IMR-90 (cell line): Measurements from ENCODE around the gene COX10. TPM values are rescaled to one million over a fixed set of nuclear protein-coding genes. Genes with fewer than 3 reads are reported as not detected.

ENCODE experiments used
- ATAC-seq: fragments of 200-7000 bp; cut with Tn5 transposase; 2 replicates; pipeline ENCODE4 v1.9.1; 2020; ENCODE audit warnings: low read depth, mild to moderate bottlenecking, moderate library complexity
- BruUV-seq: library from RNA; stranded (reverse); fragments of 400-500 nt; replicated peaks from 2 replicates; lab custom pipeline; 2021; lab: Mats Ljungman, UMichigan
- CTCF ChIA-PET: fragments of 300-600 bp; formaldehyde crosslinking; extraction: SDS; loops from one replicate; lab custom pipeline; 2021; ENCODE audit warnings: antibody characterized with exemption; lab: Yijun Ruan, JAX
- POLR2A ChIA-PET: fragments of 300-600 bp; sonication (Branson Sonifier 250); formaldehyde crosslinking; loops from one replicate; lab custom pipeline; 2022; ENCODE audit warnings: antibody characterized with exemption; ENCODE audit not compliant: unreplicated experiment; lab: Charles Lee
- DNase-seq: peaks from one replicate; pipeline ENCODE4 v3.0.0; 2013
- H2AFZ ChIP-seq: replicated peaks from 2 replicates; pipeline ENCODE3; 2013; ENCODE audit warnings: low read length, mild to moderate bottlenecking; ENCODE audit not compliant: poor library complexity
- H2AK5ac ChIP-seq: 2 replicates; pipeline ENCODE4 v1.6.1; 2013; ENCODE audit warnings: low read depth, low read length, inconsistent platforms
- H2AK9ac ChIP-seq: replicated peaks from 2 replicates; pipeline ENCODE3; 2013; ENCODE audit warnings: mild to moderate bottlenecking, low read depth, low read length, moderate library complexity; ENCODE audit not compliant: poor library complexity
- H2BK120ac ChIP-seq: 2 replicates; pipeline ENCODE4 v1.6.1; 2013; ENCODE audit warnings: low read depth, low read length, inconsistent platforms
- H2BK15ac ChIP-seq: 3 replicates; pipeline ENCODE4 v1.6.1; 2013; ENCODE audit warnings: low read depth, low read length, inconsistent platforms
- H2BK20ac ChIP-seq: 2 replicates; pipeline ENCODE4 v1.6.1; 2013; ENCODE audit warnings: low read depth, mild to moderate bottlenecking, inconsistent platforms, low read length, moderate library complexity
- H2BK5ac ChIP-seq: 2 replicates; pipeline ENCODE4 v1.6.1; 2013; ENCODE audit warnings: mild to moderate bottlenecking, low read depth, low read length, inconsistent platforms; ENCODE audit not compliant: poor library complexity, severe bottlenecking
- H3K14ac ChIP-seq: replicated peaks from 2 replicates; pipeline ENCODE4 v1.6.1; 2013; ENCODE audit warnings: low read depth, low read length, inconsistent platforms
- H3K18ac ChIP-seq: 2 replicates; pipeline ENCODE4 v1.6.1; 2013; ENCODE audit warnings: low read depth, low read length, control low read depth
- H3K23ac ChIP-seq: 2 replicates; pipeline ENCODE4 v1.6.1; 2013; ENCODE audit warnings: low read depth, low read length, inconsistent platforms
- H3K27ac ChIP-seq: 2 replicates; pipeline ENCODE4 v1.5.1; 2013; ENCODE audit warnings: mild to moderate bottlenecking, control low read depth, low read length; ENCODE audit not compliant: insufficient read depth
- H3K27me3 ChIP-seq: 2 replicates; pipeline ENCODE4 v1.6.1; 2013; ENCODE audit warnings: low read length; ENCODE audit not compliant: control insufficient read depth, insufficient read depth
- H3K36me3 ChIP-seq: 2 replicates; pipeline ENCODE4 v1.6.1; 2013; ENCODE audit warnings: low read length, mixed read lengths; ENCODE audit not compliant: control insufficient read depth, insufficient read depth
- H3K4ac ChIP-seq: 2 replicates; pipeline ENCODE4 v1.6.1; 2013; ENCODE audit warnings: low read depth, low read length, inconsistent platforms
- H3K4me1 ChIP-seq: 2 replicates; pipeline ENCODE4 v1.6.1; 2013; ENCODE audit warnings: low read length, mixed read lengths; ENCODE audit not compliant: control insufficient read depth, insufficient read depth
- H3K4me2 ChIP-seq: 2 replicates; pipeline ENCODE4 v1.6.1; 2013; ENCODE audit warnings: low read depth, mild to moderate bottlenecking, control low read depth, low read length, moderate library complexity
- H3K4me3 ChIP-seq: 2 replicates; pipeline ENCODE4 v1.5.1; 2013; ENCODE audit warnings: low read depth, mild to moderate bottlenecking, control low read depth, low read length, moderate library complexity; ENCODE audit not compliant: insufficient read depth
- H3K56ac ChIP-seq: 2 replicates; pipeline ENCODE4 v1.6.1; 2013; ENCODE audit warnings: low read length, inconsistent platforms; ENCODE audit not compliant: insufficient read depth; ENCODE audit errors: extremely low read depth
- H3K79me1 ChIP-seq, 2 experiments: 2 replicates each; pipeline ENCODE4 v1.6.1; 2013; ENCODE audit warnings: low read length in 2 of 2, inconsistent platforms in 1 of 2, low read depth in 1 of 2
- H3K9ac ChIP-seq: 2 replicates; pipeline ENCODE4 v1.6.1; 2013; ENCODE audit warnings: low read depth, low read length, control low read depth
- H3K9me1 ChIP-seq: 2 replicates; pipeline ENCODE4 v1.6.1; 2013; ENCODE audit warnings: low read length, inconsistent platforms; ENCODE audit not compliant: insufficient read depth
- H3K9me3 ChIP-seq: 2 replicates; pipeline ENCODE4 v1.6.1; 2013; ENCODE audit warnings: low read length; ENCODE audit not compliant: control insufficient read depth, insufficient read depth
- H4K20me1 ChIP-seq: 2 replicates; pipeline ENCODE4 v1.6.1; 2013; ENCODE audit warnings: low read length, inconsistent platforms; ENCODE audit not compliant: insufficient read depth
- H4K5ac ChIP-seq: 2 replicates; pipeline ENCODE4 v1.6.1; 2013; ENCODE audit warnings: mild to moderate bottlenecking, low read depth, low read length, control low read depth
- H4K8ac ChIP-seq, 2 experiments: 2 replicates each; pipeline ENCODE4 v1.6.1; 2013; ENCODE audit warnings: low read depth in 2 of 2, low read length in 2 of 2, control low read depth in 1 of 2, inconsistent platforms in 1 of 2
- H4K91ac ChIP-seq: 2 replicates; pipeline ENCODE4 v1.6.1; 2013; ENCODE audit warnings: low read depth, low read length, inconsistent platforms; ENCODE audit not compliant: insufficient read depth
- MAFK ChIP-seq: IDR thresholded peaks from 2 replicates; pipeline ENCODE4 v1.6.1; 2012; ENCODE audit warnings: low read depth, low read length, improper control_type of control experiment
- WGBS, 2 experiments: methylation state at CpG; one replicate each; pipeline versions ENCODE4 v1.1.5 to v1.1.7; 2013; ENCODE audit warnings: missing lambda C conversion rate in 2 of 2; ENCODE audit not compliant: insufficient read length in 1 of 2; ENCODE audit errors: extremely low coverage in 2 of 2; 5-methylcytosine and 5-hydroxymethylcytosine counted together
- dilution Hi-C: fragments of 300-500 bp; cut with HindIII; formaldehyde crosslinking; loops from one replicate; pipeline ENCODE4 v1.14.3; 2018; ENCODE audit warnings: low sequenced_read_pairs; ENCODE audit not compliant: unreplicated experiment
- in situ Hi-C: fragments of 300-500 bp; cut with MboI; formaldehyde crosslinking; loops from 3 replicates; pipeline ENCODE4 v1.14.3; 2019; ENCODE audit warnings: low sequenced_read_pairs, inconsistent platforms, mixed read lengths
- intact Hi-C: fragments of 100-400 bp; cut with micrococcal nuclease; formaldehyde crosslinking; loops from 2 replicates; pipeline ENCODE4 v1.10.0; 2022
- polyA plus RNA-seq, 3 experiments: library from polyadenylated mRNA; depleted of rRNA; stranded (reverse); fragments of >200 nt; gene quantifications; 2 replicates each; pipeline ENCODE4 v1.2.3, GENCODE V29; 2012; ENCODE audit warnings: low replicate concordance in 1 of 3
- total RNA-seq: library from RNA; depleted of rRNA; stranded (reverse); fragments of >200 nt; gene quantifications from 2 replicates; pipeline ENCODE4 v1.2.3, GENCODE V29; 2012

COX10 gene
- total and polyA plus RNA-seq, 2 of the 4 experiments (the other 2 are of a cell fraction), result 15.4 to 16.1 TPM

DNA sequence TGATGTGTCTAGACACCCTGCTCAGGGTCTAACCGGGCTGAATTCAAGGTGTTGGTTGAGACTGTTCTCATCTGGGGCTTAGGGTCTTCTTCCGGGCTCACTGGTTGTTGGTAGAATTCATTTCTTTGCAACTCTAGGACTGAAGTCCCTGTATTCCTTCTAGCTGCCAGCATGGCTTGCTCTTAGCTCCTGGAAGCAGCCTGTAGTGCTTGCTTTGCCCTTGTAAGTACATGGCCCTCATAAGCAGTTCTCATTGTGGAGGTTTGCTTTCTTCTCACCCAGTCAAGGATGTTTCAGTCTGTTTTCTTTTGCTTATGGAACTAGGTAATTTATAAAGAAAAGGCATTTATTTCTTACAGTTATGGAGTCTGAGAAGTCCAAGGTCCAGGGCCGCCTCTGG, 26.3 kb downstream of the COX10 start:
- Histone ChIP-seq H4K8ac (no peak overlapping the region), H3K56ac (no peak overlapping the region), H2BK5ac (no peak overlapping the region), H3K23ac (no peak overlapping the region), H2AFZ (no peak overlapping the region), H2BK120ac (no peak overlapping the region), H3K14ac (no peak overlapping the region), H3K4me1 (no peaks in the 10 kb centered on the region; the same call in 1 of the 2 replicates), H3K9me1 (no peaks in the 10 kb centered on the region; the same call in 1 of the 2 replicates), H3K27me3 (no peaks in the 10 kb centered on the region), H3K79me1 (peaks cover 30 to 45% of the 10 kb centered on the region in 2 experiments), H2BK15ac (no peak overlapping the region), H3K9me3 (no peaks in the 10 kb centered on the region), H2AK5ac (no peak overlapping the region), H3K4me3 (no peak overlapping the region), H3K4me2 (no peak overlapping the region), H2AK9ac (no peak overlapping the region), H4K5ac (no peak overlapping the region), H4K91ac (no peak overlapping the region), H3K4ac (no peak overlapping the region), H3K9ac (no peak overlapping the region), H3K18ac (no peak overlapping the region), H4K20me1 (no peaks in the 10 kb centered on the region; the same call in 1 of the 2 replicates), H3K36me3 (0 out of 2 replicates have a peak, but pooled peaks cover 1% of the 10 kb centered on the region), H3K27ac (no peak overlapping the region), H2BK20ac (no peak overlapping the region)
- in situ Hi-C loops, result no loop called here
- POLR2A ChIA-PET, result no interaction called here
- TF ChIP-seq MAFK, result no peak
- no TSS peak for BruUV-seq
- dilution Hi-C loops, result no loop called here
- no CpG with 5 or more reads among the region's 3 CpGs for WGBS, 2 experiments
- CTCF ChIA-PET, result no interaction called here
- DNase-seq (no peak), ATAC-seq (no peak)
- intact Hi-C loops, result no loop called here
